ENCODE measurements around the gene TM4SF5.

TM4SF5 gene

DNA sequence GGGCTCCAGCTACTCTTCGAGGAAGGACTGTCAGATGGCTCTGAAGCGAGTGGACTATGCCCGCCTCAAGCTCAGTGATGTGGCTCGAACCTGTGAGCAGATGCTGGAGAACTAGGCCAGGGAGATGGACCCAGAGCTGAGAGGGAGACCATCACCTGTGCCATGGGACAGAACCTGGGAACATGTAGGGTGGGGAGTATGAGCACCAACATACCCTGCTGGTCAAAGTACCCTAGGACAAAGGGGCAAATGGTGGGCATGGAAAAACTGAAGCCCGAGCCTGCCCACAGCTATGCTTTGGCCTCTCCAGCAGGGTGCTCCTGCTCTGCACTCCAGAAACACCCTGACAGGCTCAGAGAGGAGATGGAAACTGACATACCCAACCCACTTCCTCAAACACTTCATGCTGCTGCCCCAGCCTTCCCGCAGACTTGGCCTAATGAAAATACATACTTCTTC lies 38.6 kb upstream of the TM4SF5 start:
- intact Hi-C loops (cut with DNase I; ENCODE audit: low total_unique reads): loop anchor here (5.0 kb wide), 2 partner anchors 54 to 154 kb away; partner anchors contain the start of genes GLTPD2 and VMO1
- peak in 1 of 2 donors; percentile 60 for DNase-seq
- no peak overlapping the region for H3K4me3 ChIP-seq
- no peak overlapping the region for H3K27ac ChIP-seq
- no peaks in the 10 kb centered on the region for H3K27me3 ChIP-seq
- peaks cover 0 to 23% (median 0%) of the 10 kb centered on the region in 3 donors for H3K36me3 ChIP-seq
- H3K9me3 ChIP-seq: no peaks in the 10 kb centered on the region
- TF ChIP-seq, protein P1, sequence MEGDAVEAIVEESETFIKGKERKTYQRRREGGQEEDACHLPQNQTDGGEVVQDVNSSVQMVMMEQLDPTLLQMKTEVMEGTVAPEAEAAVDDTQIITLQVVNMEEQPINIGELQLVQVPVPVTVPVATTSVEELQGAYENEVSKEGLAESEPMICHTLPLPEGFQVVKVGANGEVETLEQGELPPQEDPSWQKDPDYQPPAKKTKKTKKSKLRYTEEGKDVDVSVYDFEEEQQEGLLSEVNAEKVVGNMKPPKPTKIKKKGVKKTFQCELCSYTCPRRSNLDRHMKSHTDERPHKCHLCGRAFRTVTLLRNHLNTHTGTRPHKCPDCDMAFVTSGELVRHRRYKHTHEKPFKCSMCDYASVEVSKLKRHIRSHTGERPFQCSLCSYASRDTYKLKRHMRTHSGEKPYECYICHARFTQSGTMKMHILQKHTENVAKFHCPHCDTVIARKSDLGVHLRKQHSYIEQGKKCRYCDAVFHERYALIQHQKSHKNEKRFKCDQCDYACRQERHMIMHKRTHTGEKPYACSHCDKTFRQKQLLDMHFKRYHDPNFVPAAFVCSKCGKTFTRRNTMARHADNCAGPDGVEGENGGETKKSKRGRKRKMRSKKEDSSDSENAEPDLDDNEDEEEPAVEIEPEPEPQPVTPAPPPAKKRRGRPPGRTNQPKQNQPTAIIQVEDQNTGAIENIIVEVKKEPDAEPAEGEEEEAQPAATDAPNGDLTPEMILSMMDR (IDR thresholded peaks at IDR 0.05): no peak
- H3K4me1 ChIP-seq: peaks cover 0 to 16% (median 8%) of the 10 kb centered on the region in 4 donors

DNA sequence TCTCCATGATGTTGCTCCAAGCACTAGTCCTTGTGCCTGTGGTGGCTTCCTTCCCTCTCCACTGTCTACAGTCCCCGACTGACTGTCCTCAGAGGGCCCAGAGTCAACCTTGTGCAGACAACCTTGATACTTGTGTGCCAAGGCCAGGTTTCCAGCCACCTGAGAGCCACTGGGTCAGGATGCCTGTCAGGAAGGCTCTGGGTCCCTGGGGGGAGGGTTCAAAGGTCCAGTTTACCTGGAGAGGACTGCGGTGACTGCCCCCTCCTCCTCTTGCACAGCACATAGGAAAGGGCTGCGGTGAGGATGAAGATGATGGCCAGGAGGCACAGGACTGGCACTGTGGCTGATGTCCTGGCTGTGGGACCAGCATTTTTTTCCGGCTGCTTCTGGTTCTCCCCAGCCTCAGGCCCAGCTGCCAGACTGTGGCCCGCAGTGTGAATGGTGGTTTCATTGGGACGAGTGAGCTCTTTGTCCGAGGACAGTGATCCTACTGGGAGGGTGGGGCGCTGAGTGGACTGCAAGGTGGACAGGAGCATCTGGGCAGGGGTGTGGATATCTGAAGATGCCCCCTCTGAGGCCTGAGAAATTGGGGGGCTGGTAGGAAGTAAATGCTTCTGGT lies 36.7 kb upstream of the TM4SF5 start:
- Histone ChIP-seq H3K9me3 (no peaks in the 10 kb centered on the region), H3K4me1 (peaks cover 0 to 27% (median 19%) of the 10 kb centered on the region in 4 donors), H3K27ac (no peak overlapping the region), H3K27me3 (no peaks in the 10 kb centered on the region), H3K4me3 (no peak overlapping the region), H3K36me3 (peaks cover 0 to 23% (median 0%) of the 10 kb centered on the region in 3 donors)
- intact Hi-C loops (cut with DNase I; ENCODE audit: low total_unique reads): loop anchor here (5.0 kb wide), 2 partner anchors 52 to 152 kb away; partner anchors contain the start of genes GLTPD2 and VMO1
- TF ChIP-seq, protein P1 (IDR thresholded peaks at IDR 0.05): no peak
- DNase-seq: no peak

DNA sequence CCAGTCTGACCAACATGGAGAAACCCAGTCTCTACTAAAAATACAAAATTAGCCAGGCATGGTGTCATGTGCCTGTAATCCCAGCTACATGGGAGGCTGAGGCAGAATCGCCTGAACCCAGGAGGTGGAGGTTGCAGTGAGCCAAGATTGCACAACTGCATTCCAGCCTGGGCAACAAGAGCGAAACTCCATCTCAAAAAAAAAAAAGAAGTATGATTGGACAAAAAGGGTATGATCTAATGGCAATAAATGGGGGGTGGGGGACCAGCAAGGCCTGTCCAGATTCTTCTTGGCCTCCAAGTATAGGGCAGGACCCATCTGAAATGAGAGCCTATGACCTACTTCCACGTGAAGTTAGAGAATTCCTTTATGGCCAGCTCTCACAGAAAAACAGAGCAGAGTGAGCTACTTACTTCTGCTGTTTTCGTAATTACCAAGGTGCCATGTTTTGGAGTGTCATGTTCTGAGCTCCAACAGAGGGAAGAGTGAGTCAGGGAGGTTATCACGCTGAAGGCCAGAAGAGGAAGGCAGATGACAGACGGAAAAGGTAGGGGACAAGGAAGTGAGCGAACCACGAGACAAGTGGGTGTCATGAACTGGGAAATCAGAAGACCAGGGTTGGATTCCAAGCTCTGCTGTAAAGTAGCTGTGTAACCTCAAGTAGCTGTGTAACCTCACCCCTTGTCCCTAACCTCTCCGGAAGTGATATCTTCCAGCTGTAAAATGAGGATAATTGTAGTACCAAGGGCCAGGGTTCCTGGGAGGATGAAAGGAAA lies 35.6 kb upstream of the TM4SF5 start:
- H3K4me1 ChIP-seq: peaks cover 0 to 21% (median 15%) of the 10 kb centered on the region in 4 donors
- intact Hi-C loops (cut with DNase I; ENCODE audit: low total_unique reads): no loop called here
- DNase-seq: peak in 1 of 2 donors; percentile 62
- TF ChIP-seq, protein P1 (IDR thresholded peaks at IDR 0.05): no peak
- no peaks in the 10 kb centered on the region for H3K9me3 ChIP-seq
- H3K36me3 ChIP-seq: peaks cover 0 to 23% (median 0%) of the 10 kb centered on the region in 3 donors
- no peak overlapping the region for H3K4me3 ChIP-seq
- no peak overlapping the region for H3K27ac ChIP-seq
- no peaks in the 10 kb centered on the region for H3K27me3 ChIP-seq

DNA sequence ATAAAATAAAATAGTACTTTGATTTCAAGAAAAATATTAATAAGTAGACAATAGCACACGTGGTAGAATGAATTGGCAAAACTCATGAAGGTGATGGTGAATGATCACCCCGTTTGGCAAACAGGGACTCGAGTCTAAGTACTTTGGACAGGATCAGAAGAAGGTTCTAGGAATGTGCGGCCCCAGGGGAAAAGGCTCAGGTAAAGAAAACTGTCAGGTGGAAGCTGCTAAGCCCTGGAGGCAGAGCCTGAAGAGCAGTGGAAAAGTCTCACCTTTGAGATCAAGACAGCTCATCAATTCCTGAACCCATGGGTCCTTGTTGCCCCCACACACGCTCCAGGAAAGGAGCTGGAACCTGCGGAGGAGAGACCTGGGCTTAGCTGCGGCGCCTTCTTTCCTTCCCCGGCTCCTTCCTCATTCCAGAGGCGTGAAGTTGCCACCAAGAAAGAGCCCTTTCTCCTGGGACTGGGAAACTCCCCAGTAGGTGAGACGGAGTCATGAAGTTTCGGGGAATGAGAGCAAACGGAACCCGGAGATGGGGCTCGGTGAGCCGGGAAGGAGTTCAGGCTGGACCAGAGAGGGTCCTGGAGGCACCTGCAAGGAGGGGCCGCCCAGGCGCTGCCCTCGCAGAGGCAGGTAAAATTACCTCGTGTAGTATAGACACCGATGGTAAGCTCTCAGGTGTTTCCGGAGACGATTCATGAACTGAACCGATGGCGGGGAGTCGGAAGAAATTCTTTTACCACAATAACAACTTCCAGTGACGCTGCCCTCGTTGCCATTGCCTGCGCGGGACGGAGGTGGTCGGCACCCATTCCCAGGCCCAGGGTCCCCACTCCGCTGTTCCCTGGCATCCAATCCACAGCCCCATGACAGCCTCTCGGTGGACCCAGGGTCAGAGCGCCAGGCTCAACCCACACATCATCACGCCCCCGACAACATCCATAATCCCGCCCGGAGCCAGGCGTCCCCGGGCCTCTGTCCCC lies 33.3 kb upstream of the TM4SF5 start:
- H3K4me3 ChIP-seq: peak overlapping the region; percentile 68 to 83
- TF ChIP-seq, protein P1 (IDR thresholded peaks at IDR 0.05): no peak
- DNase-seq: no peak
- intact Hi-C loops (cut with DNase I; ENCODE audit: low total_unique reads): no loop called here
- peak overlapping the region; percentile 66 to 69 for H3K27ac ChIP-seq
- peaks cover 0 to 14% (median 11%) of the 10 kb centered on the region in 4 donors for H3K4me1 ChIP-seq
- peaks cover 0 to 14% (median 0%) of the 10 kb centered on the region in 3 donors for H3K36me3 ChIP-seq
- H3K27me3 ChIP-seq: peaks cover 0 to under 1% of the 10 kb centered on the region in 2 donors
- H3K9me3 ChIP-seq: no peaks in the 10 kb centered on the region

All from tibial artery (tissue), 4 donors.